GM19324 (cell line): Measurements from ENCODE around the gene MORN5.

ENCODE experiments used
- ATAC-seq: cut with Tn5 transposase; IDR thresholded peaks from one replicate; pipeline ENCODE4 v1.9.1; 2021; ENCODE audit warnings: mild to moderate bottlenecking, moderate library complexity; ENCODE audit not compliant: unreplicated experiment, low FRiP score

MORN5 gene

DNA sequence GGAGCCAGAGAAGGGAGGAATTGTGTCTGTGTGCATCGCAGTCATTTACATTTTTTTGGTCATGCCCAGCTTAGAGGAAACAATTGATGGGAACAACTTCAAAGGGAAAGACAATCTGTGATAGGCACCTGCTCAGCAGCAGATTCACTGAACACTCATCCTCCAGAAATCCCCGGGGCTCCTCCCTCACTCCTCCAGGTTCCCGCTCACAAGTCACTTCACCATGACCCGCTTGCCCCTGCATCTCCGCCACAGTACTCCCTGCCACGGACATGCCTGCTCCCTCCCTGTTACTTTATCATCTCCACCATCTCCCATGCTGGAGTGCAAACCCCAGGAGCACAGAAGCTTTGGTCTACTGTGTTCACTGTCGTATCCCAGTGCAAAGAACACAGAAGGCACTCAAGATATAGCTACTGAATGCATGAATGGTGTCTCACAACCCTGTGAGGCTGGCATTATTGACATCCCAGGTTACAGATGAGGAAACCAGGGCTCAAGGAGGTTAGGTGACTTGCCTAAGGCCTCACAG is 52.8 kb downstream of the MORN5 start:
- ATAC-seq: no peak

DNA sequence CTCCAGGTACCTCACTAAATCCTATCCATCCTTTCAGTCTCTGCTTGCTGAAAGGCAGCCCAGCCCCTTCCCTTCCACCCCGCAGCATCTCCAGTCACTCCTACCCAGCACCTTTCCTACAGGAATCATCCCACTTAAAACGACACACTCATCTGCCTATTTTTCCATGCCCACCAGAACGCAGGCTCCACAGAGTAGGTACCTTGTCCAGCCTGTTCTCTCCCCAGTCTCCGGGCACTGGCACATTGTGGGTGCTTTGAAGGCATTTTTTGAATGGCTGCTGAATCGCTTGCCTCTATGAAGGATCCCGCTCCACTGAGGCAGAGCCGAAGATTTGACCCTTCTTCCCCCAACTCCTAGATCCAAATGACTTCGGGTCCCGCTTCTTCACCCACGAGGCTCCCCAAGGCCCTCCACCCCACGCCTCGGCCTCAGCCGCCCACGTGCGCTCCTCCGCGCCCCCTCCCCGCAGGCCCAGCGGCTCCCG is 53.4 kb downstream of the MORN5 start:
- no peak for ATAC-seq

DNA sequence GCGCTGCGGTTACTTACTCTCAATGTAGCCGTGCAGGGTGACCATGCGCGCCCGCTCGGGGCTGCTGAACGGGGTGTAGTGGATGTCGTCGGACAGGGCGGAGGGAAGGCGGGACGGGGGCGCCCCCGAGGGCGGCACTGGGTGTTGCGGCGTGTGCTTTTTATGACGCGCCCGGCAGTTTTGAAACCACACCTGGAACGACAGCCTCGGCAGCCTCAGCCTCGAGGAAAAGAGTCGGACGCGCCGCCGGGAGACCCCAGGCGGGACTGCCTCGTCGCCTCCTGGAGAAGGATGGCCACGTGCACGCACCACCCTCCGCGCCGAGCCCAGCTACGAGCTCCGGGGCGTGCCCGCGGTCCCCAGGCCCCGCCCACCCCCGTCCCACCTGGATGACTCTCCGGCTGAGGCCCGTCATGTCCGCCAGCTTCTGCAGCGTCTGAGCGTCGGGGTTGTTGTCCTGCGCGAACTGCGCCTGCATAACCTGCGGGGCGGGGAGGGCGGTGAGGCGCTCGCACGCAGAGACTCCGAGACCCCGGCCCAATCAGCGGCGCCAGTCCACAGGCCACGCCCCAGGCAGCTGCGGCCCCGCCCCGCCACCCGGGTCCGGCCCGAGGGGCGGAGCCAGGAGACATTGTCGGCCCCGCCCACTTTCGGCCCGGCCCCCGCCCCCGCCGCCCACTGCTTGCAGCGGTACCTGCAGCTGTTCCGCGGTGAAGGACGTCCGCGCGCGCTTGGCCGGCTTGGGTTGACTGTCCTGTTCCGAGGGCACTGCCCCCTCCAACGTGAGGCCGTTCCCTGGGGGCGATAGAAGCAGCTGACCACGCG is 54.1 kb downstream of the MORN5 start:
- ATAC-seq: no peak

- ATAC-seq: no peak
Measured at GRCh38 chr9:122214507-122214906, 54.8 kb downstream of the MORN5 start.

DNA sequence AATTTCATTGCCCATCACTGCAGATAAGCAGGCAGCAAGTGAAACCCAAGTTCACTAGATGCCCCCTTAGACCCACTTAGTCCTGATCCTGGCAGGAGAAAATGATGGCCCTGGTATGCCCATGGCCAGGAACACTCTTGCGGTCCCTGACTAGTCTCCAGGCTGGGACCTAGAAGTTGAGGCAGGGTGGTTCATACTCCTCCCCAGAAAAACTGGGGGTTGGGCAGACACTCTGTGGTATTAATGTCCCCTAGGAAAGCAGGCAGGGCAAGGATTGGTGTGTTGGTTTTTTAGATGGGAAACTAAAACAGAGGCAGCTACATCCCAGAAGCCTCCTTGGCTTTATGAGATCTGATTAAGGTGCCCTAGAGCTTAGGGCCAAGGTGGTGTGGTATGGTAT is 56.0 kb downstream of the MORN5 start:
- no peak for ATAC-seq

DNA sequence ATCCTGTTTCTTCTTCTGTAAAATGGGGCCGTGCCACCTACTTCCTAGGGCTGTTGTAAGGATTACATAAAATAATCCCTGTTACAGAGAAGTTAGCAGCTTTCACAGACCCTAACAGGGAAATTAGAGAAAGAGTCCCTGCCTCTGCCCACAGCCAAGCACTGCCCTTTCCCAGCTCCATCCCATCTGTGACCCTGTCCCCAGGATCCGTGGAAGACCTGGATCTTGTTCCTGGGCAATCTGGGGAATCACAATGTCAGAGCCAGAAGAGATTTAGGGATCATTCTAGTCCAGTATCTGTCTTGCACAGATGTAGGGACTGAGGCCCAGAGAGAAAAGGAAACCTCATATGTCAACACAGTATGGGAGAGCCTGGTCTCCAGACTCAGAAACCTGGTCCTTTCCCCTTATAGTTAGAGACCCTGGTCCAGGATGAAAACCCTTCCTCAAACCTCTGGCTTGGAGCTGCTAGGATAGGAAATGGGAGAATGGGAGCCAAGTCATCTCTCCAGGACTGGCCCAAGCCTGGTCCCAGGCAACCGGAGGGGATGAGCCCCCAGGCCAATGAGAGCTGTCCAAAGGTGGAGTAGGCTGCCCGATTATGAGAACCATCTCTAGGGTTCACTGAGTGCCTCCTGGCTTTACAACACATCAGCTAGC is 56.6 kb downstream of the MORN5 start:
- no peak for ATAC-seq

DNA sequence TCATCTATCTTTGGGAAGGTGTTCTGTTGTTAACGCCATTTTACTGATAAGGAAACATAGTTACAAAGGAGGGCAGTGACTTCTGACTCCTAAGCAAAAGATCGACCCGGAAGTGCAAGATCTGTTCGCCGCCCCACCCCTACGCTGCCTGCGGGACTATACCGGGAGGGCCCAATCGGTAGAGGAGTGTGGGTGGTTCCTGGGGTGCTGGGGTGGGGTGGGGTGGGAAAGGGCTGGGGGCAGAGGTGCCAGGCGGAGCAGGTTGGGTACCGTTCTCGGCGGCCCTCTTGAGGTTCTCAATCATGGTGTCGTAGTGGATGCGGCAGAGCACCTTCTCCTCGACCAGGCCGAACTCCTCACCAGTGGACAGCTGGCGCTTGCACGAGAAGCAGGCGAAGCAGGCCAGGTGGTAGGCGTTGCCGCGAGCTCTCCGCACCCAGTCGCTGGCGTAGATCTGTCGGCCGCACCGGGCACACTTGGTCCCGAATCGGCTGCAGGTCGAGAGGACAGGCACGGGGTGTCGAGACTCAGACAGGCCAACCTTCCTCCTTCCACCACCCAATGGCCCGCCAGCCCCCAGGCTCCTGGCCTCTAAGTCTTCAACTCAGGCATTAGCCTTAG is 57.2 kb downstream of the MORN5 start:
- no peak for ATAC-seq

- no peak for ATAC-seq
Measured at GRCh38 chr9:122217640-122218039, 57.9 kb downstream of the MORN5 start.

DNA sequence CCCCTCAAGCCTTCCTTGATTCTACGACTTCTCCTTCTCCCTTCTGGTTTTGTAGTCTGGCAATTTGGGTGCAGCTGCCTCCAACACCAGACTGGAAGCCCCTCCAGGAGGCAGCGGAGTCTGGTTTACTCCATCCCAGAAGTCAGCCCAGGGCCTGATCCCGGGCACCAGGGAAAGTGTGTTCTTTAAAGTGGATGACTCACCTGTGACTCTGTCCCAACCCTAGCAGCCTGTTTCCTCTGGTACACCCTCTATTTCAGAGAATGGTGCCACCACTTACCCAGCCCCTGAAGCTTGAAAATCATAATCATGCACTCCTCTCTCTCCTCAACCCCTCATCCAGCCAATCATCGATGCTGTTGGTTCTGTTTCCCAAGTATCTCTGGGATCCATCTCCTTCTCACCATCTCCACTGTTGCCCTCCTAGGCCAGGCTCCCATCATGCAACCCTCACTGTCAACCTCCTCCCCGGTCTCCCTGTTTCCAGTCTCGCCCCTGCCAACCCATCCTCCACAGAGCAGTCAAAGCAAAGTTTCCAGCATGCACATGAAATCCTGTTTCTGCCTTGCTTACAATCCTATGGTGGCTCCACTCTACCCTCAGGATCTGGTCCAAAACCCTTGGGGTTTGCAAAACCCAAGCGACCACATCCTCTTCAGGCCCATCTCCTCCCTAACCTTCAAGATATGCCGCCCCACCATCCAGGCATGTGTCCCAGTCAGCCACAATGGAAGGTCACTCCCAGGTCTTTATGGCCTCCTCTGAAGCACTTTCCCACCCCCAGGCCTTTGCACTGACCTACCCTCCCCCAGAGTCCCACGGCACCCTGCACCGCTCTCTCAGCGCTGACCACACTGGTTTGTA is 58.6 kb downstream of the MORN5 start:
- ATAC-seq: no peak

GRCh38 chr9:122218935-122219855 is 59.5 kb downstream of the MORN5 start:
- ATAC-seq: no peak

DNA sequence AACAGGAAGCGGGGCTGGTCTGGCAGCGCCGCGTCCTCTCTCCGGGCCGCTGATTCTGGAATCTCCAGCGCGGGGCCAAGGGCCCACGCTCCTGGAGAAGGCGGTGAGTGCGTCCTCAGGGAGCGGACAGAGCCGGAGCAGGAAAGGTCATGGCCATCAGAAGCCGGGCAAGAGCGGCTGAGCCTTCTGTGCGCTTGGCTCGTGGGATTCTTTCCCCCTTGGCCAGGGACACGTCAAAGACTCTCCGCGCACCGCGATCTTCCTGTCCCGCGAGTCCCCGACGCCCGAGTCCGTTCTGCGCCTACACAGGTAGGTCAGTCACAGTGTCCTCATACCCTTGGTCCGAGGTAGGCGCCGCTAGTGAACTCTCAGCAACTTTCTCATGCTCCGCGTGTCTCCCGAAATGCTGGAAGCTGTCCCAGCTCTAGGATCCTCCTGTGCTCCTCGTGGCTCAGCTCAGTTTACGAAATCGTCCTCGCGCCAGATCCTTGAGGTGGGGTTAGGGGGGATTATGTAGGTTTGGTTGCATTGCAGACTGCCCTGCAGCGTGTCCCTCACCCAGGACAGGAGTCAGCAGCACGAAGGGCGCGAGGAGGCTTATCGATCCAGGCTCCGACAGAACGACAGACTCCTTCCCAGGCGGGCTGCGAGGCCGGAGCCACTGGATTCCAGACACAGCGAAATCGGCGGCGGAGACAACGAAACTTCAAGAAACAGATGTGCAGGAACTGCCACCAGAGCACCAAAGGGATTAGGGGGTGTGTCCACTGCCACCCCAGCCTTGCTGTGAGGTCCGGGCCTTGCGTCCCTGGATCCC is 60.4 kb downstream of the MORN5 start:
- ATAC-seq: no peak

DNA sequence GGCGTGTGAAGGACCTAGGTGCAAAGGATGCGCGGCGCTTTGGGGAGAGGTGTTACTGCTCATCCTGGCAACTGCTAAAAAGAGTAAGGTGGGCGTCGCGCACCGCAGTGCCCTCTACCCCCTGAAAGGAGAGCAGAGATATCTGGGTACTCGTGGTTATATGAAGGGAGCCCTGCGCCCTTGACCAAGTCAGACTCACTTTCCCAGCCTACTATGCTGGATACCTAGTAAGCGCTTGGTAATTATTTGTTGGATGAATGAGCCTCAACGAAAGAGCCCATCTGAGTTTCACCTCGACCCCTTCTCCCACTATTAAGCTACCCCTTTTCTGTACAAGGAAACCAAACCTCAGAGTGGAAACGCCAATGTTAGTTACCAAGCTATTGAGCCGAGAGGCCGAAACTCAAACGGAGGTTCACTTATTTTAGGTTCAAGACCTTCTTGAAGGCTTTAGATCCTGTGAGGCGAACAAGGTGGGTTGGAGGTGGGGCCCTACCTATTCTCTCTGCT is 61.0 kb downstream of the MORN5 start:
- ATAC-seq: no peak

GRCh38 chr9:122221183-122221811 is 61.6 kb downstream of the MORN5 start:
- ATAC-seq: no peak

DNA sequence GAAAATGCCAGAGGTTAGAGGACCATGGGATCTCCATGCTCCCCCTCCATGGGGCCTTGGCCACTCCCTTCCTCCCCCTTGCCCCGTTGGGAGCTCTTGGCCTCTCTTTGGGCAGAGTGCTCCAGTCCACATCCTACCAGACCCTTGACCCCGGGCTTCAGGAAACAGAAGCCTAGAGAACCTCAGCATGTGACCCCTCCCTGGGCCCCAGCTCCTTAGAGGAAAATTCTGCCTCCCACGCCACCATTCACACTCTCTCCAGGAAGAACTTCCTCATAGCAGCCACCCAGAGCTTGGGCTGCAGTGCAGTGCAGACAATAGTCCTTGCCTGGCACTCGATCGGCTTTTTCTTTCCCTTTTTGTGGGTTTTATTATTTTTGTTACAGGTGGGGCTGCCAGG is 63.1 kb downstream of the MORN5 start:
- no peak for ATAC-seq

- no peak for ATAC-seq
Measured at GRCh38 chr9:122223435-122223834, 63.7 kb downstream of the MORN5 start.

GRCh38 chr9:122225312-122226141 is 65.8 kb downstream of the MORN5 start:
- ATAC-seq: no peak
